ENCODE measurements around the gene GAST.

GAST gene

GRCh38 chr17:41739661-41740352 is 27.7 kb downstream of the GAST start:
- no peak for DNase-seq (ENCODE audit: low read depth)

GRCh38 chr17:41740506-41740905 is 28.4 kb downstream of the GAST start:
- DNase-seq (ENCODE audit: low read depth) = no peak

GRCh38 chr17:41741709-41742108 is 29.6 kb downstream of the GAST start:
- DNase-seq (ENCODE audit: low read depth) = no peak

GRCh38 chr17:41748275-41748674 is 36.1 kb downstream of the GAST start:
- DNase-seq (ENCODE audit: low read depth) = no peak

GRCh38 chr17:41750862-41751261 is 38.7 kb downstream of the GAST start:
- DNase-seq (ENCODE audit: low read depth) = no peak

GRCh38 chr17:41751288-41751687 is 39.2 kb downstream of the GAST start:
- DNase-seq (ENCODE audit: low read depth) = no peak

- DNase-seq (ENCODE audit: low read depth) = no peak
Observed at GRCh38 chr17:41754066-41754465, 41.9 kb downstream of the GAST start.

- no peak for DNase-seq (ENCODE audit: low read depth)
Observed at GRCh38 chr17:41758601-41759000, 46.5 kb downstream of the GAST start.

GRCh38 chr17:41760878-41761277 is 48.7 kb downstream of the GAST start:
- no peak for DNase-seq (ENCODE audit: low read depth)

GRCh38 chr17:41762391-41762790 is 50.3 kb downstream of the GAST start:
- DNase-seq (ENCODE audit: low read depth) = no peak

GRCh38 chr17:41762841-41763240 is 50.7 kb downstream of the GAST start:
- DNase-seq (ENCODE audit: low read depth) = no peak

GRCh38 chr17:41763327-41763726 is 51.2 kb downstream of the GAST start:
- no peak for DNase-seq (ENCODE audit: low read depth)

Measured in stimulated activated CD8-positive, alpha-beta memory T cell treated with anti-CD3 and anti-CD28 coated beads, Interleukin-7, amount 100 ng/mL, for 24 hours (primary cell).